ENCODE data around the gene PTPRN2. TPM values are rescaled to one million over a fixed set of nuclear protein-coding genes. Genes with fewer than 3 reads are reported as not detected.

The PTPRN2 gene
- total RNA-seq, 2 experiments from 2014 or later, result 7.0 to 7.2 TPM

DNA sequence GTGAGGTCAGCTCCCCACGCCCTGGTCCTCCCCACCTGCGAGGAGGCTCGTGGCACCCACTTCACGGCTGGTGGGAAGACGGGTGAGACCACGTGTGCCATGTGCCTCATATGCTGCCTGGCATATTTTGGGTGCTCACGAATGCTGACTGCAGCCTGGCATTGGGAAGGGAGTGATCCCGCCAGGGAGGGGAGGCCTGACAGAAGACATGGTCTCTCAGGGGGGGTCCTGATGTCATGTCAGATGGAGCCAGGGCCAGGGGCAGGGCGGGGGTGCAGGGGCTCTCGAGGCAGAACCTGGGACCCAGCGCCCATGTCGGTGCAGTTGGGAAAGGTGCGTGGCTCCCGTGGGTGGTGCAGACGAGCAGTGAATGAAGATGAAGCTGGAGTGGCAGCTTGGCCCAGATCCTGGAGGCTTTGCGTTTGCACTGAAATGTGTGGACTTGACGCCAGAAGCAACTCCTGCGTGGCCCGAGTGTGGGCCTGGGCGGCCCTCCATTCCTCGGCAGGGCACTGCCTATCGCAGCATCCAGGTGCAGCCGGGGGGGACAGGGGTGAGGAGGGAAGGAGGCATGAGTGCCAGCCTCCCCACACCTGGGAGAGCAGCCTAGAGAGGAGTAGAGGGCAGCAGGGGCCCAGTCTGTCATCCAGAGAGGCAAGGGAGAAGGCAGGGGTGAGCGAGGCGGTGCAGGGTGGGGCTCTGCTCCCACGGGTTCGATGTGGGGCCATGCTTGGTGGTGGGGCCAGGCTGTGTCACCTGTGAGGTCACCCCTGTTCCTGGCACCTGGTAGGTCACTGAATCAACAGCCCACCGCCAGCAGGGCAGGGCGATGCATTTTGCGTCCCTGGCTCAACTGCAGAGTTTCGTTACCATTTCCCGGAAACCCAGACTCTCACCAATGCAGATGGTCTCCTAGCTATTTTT lies 865.2 kb downstream of the PTPRN2 start:
- no peak overlapping the region for H3K4me3 Mint-ChIP-seq
- H3K4me1 Mint-ChIP-seq (ENCODE audit: low read depth), result no peaks in the 10 kb centered on the region
- ATAC-seq (no peak), DNase-seq (no peak)
- H3K36me3 Mint-ChIP-seq (ENCODE audit: low read depth), result no peaks in the 10 kb centered on the region
- ChIA-PET CTCF (no interaction called here), POLR2A (no interaction called here)
- no peak overlapping the region for H3K27ac Mint-ChIP-seq
- no peaks in the 10 kb centered on the region for H3K9me3 Mint-ChIP-seq (ENCODE audit: insufficient read depth)
- no peaks in the 10 kb centered on the region for H3K27me3 Mint-ChIP-seq (ENCODE audit: low read depth)

DNA sequence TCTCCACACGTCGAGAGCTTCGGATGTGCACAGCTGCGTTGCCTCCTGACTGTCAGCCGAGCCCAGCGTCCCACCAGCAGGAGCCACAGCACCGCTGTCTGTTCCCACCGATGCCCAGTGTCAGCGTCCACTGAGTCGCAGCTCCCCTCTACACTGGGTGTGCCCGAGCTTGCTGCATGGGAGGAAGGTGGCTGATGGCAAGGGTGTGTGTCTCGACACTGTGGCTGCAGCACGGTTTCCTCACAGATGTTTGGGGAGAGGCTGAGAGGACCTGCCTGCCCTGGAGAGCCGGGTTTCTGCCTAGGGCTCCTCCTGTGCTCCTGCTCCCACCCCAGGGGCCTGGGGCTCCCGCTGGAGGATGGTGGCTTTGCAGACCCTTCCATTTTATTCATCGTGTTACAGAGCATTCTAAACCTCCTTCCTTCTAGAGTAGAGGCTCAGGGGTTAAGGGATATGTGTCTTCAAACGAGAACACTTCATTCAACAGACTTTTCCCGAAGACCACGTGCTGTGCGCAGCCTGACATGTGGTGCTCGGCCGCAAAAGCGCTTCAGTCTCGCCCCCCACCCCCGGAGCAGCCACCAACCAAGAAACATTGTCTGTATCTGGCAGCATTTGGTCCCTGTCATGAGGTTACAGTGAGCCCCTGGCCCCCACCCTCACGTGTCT lies 866.0 kb downstream of the PTPRN2 start:
- Mint-ChIP-seq H3K9me3 (ENCODE audit: insufficient read depth) (no peaks in the 10 kb centered on the region), H3K4me1 (ENCODE audit: low read depth) (no peaks in the 10 kb centered on the region), H3K27me3 (ENCODE audit: low read depth) (no peaks in the 10 kb centered on the region), H3K27ac (no peak overlapping the region), H3K4me3 (no peak overlapping the region), H3K36me3 (ENCODE audit: low read depth) (no peaks in the 10 kb centered on the region)
- no peak for ATAC-seq
- no peak for DNase-seq
- ChIA-PET CTCF (no interaction called here), POLR2A (no interaction called here)

DNA sequence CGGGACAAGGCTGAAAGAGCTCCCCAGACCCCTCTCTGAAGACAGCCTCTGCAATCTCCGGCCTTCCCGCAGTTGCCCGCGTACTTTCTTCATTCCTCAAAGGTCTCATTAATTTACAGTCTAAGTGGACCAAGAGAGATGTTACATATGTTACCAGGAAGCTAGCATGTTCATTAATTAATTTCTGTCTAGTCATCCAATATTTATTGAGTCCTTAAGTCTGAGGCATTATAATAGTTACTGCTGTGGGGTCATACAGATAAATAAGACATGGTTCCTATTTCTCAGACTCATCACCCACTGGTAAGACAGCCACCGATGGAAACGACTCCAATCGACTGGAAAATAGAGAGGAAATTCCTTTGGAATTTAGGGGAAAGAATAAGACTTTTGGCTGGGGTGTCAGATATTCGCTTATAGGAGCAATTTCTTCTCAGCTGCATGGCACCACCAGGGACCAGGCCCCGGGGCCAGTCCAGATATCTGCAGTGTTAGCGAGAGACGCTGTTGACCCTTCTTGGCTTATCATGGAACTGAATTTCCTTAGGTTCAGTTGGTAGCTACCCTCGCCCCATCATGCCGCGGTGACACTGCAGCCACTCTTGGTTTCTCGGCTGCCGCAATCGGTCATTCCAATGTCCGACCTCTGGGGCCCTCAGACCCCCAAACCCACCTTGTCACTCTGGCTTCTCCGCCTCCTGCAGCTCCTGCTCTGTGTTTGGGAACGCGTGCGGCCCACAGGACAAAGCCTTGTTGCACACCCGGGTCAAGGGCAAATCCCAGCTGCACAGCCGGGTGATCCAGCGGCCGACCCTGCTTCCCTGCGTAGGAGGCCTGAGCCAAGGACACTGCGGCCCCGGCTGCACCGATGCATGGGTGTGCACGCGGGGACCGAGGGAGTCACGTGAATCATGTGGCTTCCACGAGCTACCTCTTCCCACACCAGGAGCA lies 867.6 kb downstream of the PTPRN2 start:
- Mint-ChIP-seq H3K9me3 (ENCODE audit: insufficient read depth) (no peaks in the 10 kb centered on the region), H3K4me3 (no peak overlapping the region), H3K27ac (no peak overlapping the region), H3K36me3 (ENCODE audit: low read depth) (no peaks in the 10 kb centered on the region), H3K4me1 (ENCODE audit: low read depth) (no peaks in the 10 kb centered on the region), H3K27me3 (ENCODE audit: low read depth) (no peaks in the 10 kb centered on the region)
- ATAC-seq, result no peak
- DNase-seq, result no peak
- POLR2A ChIA-PET, result no interaction called here
- CTCF ChIA-PET, result no interaction called here

DNA sequence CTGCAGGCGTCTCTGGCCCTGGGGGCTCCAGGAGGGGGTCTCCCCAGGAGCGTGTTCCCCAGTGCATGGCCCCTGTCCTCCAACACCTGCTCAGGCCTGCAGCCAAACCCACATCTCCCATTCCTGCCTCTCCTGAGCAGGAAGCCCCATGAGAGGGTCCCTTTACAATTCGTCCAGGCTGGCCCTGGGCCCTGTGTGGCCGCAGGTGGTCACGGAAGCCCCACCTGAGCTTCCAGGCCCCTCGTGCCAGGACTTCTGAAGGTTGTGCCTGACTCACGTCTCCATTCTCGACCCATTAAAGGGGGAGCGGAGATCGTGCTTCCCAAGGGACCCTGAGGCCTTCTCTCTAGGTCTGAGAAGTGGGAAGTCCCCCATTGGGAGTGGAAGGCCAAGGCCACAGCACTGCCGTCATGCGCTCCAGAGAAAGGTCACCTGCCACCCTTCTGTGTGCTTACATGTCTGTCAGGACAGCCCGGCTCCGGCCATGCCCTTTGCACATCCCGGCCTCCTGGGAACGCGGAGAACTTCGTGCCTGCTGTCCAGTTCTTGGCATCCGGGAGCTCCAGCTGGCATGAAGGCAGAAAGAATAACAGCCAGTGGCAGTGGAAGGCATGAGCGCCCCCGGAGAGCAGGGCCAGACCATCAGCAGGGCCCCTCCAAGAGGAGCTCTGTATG lies 868.5 kb downstream of the PTPRN2 start:
- Mint-ChIP-seq H3K36me3 (ENCODE audit: low read depth) (no peaks in the 10 kb centered on the region), H3K9me3 (ENCODE audit: insufficient read depth) (no peaks in the 10 kb centered on the region), H3K27me3 (ENCODE audit: low read depth) (no peaks in the 10 kb centered on the region), H3K27ac (no peak overlapping the region), H3K4me1 (ENCODE audit: low read depth) (no peaks in the 10 kb centered on the region), H3K4me3 (no peak overlapping the region)
- DNase-seq, result no peak
- no peak for ATAC-seq
- CTCF ChIA-PET, result no interaction called here
- POLR2A ChIA-PET, result no interaction called here

DNA sequence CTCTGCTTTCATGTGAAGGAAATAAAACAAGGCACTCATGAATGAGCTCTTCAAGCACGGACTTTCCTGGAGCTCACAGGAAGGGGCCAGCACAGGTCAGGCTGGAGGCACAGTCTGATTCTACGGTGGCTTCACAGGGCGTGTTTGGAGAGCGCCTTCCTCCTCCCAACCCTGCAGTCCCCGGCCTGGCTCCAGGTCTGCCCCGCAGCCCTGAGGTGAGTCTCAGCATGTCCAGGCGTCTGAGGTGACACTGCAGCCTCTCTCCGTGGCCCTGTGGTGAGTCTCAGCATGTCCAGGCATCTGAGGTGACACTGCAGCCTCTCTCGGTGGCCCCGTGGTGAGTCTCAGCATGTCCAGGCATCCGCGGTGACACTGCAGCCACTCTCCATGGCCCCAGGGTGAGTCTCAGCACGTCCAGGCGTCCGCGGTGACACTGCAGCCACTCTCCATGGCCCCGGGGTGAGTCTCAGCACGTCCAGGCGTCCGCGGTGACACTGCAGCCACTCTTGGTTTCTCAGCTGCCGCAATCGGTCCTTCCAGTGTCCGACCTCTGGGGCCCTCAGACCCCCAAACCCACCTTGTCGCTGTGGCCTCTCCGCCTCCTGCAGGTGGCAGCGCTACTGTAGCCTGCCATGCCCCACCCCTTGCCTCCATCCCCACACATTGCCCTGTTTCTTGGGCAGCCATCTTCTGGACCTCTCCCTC lies 869.2 kb downstream of the PTPRN2 start:
- Mint-ChIP-seq H3K4me1 (ENCODE audit: low read depth) (no peaks in the 10 kb centered on the region), H3K4me3 (no peak overlapping the region), H3K27ac (no peak overlapping the region), H3K36me3 (ENCODE audit: low read depth) (no peaks in the 10 kb centered on the region), H3K27me3 (ENCODE audit: low read depth) (no peaks in the 10 kb centered on the region), H3K9me3 (ENCODE audit: insufficient read depth) (no peaks in the 10 kb centered on the region)
- ChIA-PET POLR2A (no interaction called here), CTCF (no interaction called here)
- no peak for DNase-seq
- ATAC-seq, result no peak

DNA sequence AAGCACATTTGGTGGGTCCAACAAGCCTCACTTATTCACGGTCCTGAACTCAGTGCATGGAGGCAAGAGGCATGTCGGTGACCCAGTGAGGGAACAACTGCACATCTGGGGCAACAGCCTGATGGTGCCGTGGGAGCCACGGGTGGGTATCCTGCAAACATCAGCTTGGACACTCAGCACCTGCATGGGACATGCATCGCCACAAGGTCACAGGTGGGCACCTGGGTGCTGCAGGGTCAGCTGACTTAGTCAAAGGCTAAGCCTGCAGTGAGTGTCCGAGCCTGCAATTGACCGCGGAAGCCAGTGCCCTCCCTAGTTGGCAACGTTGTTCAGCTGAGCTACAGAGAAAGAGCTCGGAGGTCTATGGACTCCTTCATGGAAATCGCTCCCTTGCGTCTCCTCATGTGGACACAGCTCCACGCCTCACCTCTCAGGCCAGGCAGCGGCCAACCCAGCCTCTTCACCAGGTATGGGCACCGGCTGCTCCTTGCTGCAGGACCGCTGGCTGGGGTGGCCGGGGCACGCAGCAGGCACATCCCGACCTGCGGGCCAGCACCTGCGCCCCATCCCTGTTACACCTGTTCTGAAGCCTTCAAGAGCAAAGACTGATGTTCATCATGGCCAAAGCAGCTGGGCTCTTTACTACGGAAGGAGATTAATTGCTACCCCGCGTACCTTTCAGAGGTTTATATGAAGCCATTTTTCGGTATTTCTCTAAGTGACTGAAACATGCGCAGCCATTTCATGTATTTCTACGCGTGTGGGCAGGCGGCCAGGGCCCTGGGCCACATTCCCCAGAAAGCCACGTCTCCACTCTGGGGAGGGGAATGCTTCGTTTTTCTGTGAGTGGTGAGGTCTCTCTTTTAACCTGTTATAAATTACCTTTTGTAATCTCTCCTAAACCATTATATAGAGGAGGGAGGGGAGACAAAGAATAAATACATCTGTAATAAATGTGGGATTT lies 870.1 kb downstream of the PTPRN2 start:
- Mint-ChIP-seq H3K9me3 (ENCODE audit: insufficient read depth) (no peaks in the 10 kb centered on the region), H3K36me3 (ENCODE audit: low read depth) (no peaks in the 10 kb centered on the region), H3K4me1 (ENCODE audit: low read depth) (no peaks in the 10 kb centered on the region), H3K27me3 (ENCODE audit: low read depth) (no peaks in the 10 kb centered on the region), H3K27ac (no peak overlapping the region), H3K4me3 (no peak overlapping the region)
- ChIA-PET CTCF (no interaction called here), POLR2A (no interaction called here)
- ATAC-seq (no peak), DNase-seq (no peak)

DNA sequence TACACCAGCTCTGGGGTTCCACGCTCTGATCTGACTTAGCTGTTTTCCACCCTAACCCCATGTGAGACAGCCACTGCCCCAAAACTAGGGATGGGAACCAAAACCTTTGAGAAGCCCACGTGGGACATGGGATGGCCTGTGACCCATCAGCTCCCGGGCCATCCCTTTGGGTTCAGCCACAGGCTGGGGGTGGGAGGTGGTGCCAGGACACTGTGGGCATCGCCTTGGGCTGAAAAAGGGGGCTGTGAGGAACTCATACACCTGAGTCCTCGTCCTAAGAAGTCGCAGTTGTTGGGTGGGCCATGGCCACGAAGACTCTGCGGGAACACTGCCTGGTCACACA lies 871.7 kb downstream of the PTPRN2 start:
- no peak overlapping the region for H3K27ac Mint-ChIP-seq
- ChIA-PET CTCF (no interaction called here), POLR2A (no interaction called here)
- ATAC-seq (no peak), DNase-seq (no peak)
- no peaks in the 10 kb centered on the region for H3K36me3 Mint-ChIP-seq (ENCODE audit: low read depth)
- no peaks in the 10 kb centered on the region for H3K27me3 Mint-ChIP-seq (ENCODE audit: low read depth)
- no peaks in the 10 kb centered on the region for H3K4me1 Mint-ChIP-seq (ENCODE audit: low read depth)
- H3K9me3 Mint-ChIP-seq (ENCODE audit: insufficient read depth), result no peaks in the 10 kb centered on the region
- no peak overlapping the region for H3K4me3 Mint-ChIP-seq

DNA sequence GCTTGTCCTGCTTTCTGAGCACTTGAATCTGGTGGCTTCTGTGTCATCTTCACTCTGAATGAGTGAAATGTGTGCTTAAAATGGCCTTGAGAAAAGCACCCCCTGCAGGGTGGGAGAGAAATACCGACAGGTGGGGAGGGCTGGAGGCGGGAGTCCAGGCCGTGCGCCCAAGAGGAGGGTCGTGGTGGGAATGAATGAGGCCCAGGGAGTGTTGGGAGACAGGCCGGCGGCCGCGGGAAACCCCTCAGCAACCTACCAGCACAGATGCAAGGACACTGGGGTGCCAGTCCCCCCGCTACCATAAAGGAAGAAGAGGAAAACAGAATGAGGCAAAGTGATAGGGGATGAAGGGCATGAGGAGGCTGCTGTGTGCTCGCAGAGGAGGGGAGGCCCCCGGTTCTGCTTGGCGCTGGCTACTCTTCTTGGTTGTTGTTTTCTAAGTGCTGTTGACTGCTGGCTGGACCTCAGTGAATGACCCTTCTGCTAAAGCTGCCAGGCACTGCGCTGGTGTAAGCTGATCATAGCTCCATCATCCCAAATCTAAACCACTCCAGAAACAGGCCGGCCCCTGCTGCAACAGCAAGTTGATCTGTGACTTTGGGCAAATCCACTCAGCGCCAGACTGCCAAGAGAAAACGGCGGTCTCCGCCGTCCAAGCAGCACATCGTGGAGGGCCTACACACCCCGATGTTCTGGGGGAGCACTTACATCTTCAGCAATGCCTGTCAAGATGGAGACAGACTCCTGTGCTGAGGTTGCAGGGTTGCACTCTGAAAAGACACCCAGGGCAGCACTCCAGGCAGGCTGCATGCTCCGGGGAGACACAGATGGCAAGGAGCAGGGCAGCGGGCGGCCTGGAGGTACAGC lies 872.3 kb downstream of the PTPRN2 start:
- no peak for ATAC-seq
- POLR2A ChIA-PET, result no interaction called here
- H3K36me3 Mint-ChIP-seq (ENCODE audit: low read depth), result no peaks in the 10 kb centered on the region
- DNase-seq, result no peak
- H3K27me3 Mint-ChIP-seq (ENCODE audit: low read depth), result no peaks in the 10 kb centered on the region
- no peaks in the 10 kb centered on the region for H3K9me3 Mint-ChIP-seq (ENCODE audit: insufficient read depth)
- H3K4me1 Mint-ChIP-seq (ENCODE audit: low read depth), result no peaks in the 10 kb centered on the region
- H3K4me3 Mint-ChIP-seq, result no peak overlapping the region
- no peak overlapping the region for H3K27ac Mint-ChIP-seq
- CTCF ChIA-PET, result no interaction called here

DNA sequence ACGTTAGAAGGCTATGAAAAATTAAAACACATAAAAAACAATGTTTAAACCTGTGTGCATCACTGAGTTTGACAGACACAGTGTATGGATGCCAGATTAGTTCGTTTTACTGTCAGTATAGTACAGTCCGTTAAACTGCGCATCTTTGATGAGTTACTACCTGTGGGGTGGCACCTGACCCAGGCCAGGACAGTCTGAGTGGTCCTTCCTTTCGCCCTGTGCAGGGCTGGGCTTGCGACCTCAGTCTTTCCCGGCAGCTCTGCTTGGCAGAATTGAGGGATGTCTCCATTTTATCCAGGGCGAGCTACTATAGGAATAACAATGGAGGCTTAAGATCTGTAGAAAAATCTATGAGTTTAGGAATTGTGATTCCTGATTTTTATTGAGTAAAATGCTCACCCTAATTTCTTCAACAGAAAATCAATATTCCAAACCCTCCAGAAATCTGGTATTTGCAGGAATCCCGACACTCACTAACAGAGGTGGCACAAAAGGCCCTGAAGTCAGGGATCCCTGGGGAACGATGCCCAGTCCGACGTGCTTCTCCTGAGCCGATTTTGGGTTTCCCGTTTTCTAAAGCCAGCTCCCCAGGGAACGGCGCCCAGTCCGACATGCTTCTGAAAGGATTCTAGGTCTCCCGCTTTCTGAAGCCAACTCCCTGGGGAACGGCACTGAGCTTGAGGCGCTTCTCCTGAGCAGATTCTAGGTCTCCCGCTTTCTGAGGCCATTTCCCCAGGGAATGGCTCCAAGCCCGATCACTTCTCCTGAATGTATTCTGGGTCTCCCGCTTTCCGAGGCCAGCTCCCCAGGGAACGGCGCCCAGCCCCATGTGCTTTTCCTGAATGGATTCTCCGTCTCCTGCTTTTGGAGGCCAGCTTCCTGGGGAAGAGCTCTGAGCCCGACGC lies 873.2 kb downstream of the PTPRN2 start:
- POLR2A ChIA-PET, result no interaction called here
- Mint-ChIP-seq H3K9me3 (ENCODE audit: insufficient read depth) (no peaks in the 10 kb centered on the region), H3K36me3 (ENCODE audit: low read depth) (no peaks in the 10 kb centered on the region), H3K27me3 (ENCODE audit: low read depth) (no peaks in the 10 kb centered on the region), H3K4me3 (no peak overlapping the region), H3K27ac (no peak overlapping the region), H3K4me1 (ENCODE audit: low read depth) (no peaks in the 10 kb centered on the region)
- DNase-seq (no peak), ATAC-seq (no peak)
- CTCF ChIA-PET, result no interaction called here

Data from activated CD8-positive, alpha-beta T cell treated with anti-CD3 and anti-CD28 coated beads, Interleukin-2, amount 10 ng/mL, durations not matched to agents 7 days and 5 days (primary cell).